ENCODE measurements around the gene CC2D1B. TPM values are rescaled to one million over a fixed set of nuclear protein-coding genes. Genes with fewer than 3 reads are reported as not detected.
A peak's percentile ranks its signal among the peaks of the same experiment; 100 is the strongest.

CC2D1B gene
- total RNA-seq, 4 donors from 2014 or later, result 19.5 to 30.3 (median 25.1) TPM

DNA sequence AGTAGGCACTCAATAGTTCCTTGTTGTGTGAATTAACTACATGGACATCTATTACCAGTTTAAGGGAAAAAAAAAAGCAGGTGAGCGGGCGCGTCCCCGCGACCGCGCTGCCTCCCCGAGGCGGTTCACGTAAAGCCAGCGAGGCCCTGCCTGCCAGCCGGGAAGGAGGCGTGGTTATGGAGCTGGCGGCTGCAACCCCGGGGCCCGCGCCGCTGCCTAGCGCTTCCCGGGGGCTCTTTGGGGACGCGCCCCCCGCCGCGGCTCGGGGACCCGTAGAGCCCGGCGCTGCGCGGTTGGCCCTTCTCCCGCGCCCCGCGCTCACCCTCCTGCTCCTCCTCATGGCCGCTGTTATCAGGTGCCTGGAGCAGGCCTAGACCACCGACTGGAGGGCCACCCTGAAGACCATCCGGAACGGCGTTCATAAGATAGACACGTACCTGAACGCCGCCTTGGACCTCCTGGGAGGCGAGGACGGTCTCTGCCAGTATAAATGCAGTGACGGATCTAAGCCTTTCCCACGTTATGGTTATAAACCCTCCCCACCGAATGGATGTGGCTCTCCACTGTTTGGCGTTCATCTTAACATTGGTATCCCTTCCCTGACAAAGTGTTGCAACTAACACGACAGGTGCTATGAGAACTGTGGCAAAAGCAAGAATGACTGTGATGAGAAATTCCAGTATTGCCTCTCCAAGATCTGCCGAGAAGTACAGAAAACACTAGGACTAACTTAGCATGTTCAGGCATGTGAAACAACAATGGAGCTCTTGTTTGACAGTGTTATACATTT, 2.6 kb upstream of the CC2D1B start:
- WGBS, result 15% methylated on average over 27 of the region's 51 CpGs
- H3K27ac ChIP-seq (replicated peaks in 1 of 4), result peak overlapping the region in 2 of 4 donors; percentile 9 to 53

DNA sequence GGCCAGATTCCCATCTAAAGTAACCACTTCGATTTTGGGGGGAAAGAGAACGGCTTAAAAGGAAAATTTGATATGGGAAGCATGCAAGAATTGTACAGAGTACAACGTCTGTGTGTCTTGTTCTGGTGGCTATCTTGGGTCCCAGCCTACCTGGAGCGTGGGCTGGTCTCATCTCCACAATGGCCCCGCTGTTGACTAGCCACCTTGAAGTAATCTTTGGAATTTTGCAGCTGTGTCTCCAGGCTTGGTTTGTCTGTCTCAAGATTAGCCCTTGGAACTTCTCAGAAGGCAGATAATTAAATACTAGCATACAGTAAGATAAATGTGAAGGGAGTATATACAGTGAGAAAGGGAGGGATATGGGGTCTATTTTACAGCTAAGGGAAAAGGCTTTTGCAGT, 1.3 kb upstream of the CC2D1B start:
- peaks cover 11 to 38% (median 26%) of the 10 kb centered on the region in 4 donors for H3K4me1 ChIP-seq
- intact Hi-C loops (cut with DNase I), result loop anchor here (2.0 kb wide), 1 partner anchor 38 kb away; the partner anchor contains the start of genes ORC1 and PRPF38A
- peaks cover 4 to 18% (median 10%) of the 10 kb centered on the region in 4 donors for H3K36me3 ChIP-seq
- DNase-seq (ENCODE audit: extremely low spot score), result no peak
- TF ChIP-seq POLR2AphosphoS5 (IDR thresholded peaks at IDR 0.05), result no peak
- TF ChIP-seq, protein P1, sequence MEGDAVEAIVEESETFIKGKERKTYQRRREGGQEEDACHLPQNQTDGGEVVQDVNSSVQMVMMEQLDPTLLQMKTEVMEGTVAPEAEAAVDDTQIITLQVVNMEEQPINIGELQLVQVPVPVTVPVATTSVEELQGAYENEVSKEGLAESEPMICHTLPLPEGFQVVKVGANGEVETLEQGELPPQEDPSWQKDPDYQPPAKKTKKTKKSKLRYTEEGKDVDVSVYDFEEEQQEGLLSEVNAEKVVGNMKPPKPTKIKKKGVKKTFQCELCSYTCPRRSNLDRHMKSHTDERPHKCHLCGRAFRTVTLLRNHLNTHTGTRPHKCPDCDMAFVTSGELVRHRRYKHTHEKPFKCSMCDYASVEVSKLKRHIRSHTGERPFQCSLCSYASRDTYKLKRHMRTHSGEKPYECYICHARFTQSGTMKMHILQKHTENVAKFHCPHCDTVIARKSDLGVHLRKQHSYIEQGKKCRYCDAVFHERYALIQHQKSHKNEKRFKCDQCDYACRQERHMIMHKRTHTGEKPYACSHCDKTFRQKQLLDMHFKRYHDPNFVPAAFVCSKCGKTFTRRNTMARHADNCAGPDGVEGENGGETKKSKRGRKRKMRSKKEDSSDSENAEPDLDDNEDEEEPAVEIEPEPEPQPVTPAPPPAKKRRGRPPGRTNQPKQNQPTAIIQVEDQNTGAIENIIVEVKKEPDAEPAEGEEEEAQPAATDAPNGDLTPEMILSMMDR (IDR thresholded peaks at IDR 0.05), result no peak
- no peak for TF ChIP-seq EP300 (IDR thresholded peaks at IDR 0.05)
- no peak for TF ChIP-seq POLR2A (IDR thresholded peaks at IDR 0.05; ENCODE audit: low read depth)
- no peaks in the 10 kb centered on the region for H3K27me3 ChIP-seq
- no peak overlapping the region for H3K27ac ChIP-seq (replicated peaks in 1 of 4)
- WGBS, result 93% methylated on average over 5 of the region's 5 CpGs
- H3K4me3 ChIP-seq, result no peak overlapping the region
- no peaks in the 10 kb centered on the region for H3K9me3 ChIP-seq

More for the DNA sequence above, 2.6 kb upstream of the CC2D1B start:
- TF ChIP-seq POLR2AphosphoS5 (IDR thresholded peaks at IDR 0.05) (no peak), EP300 (IDR thresholded peaks at IDR 0.05) (no peak), POLR2A (IDR thresholded peaks at IDR 0.05; ENCODE audit: low read depth) (no peak)
- TF ChIP-seq, protein P1 (IDR thresholded peaks at IDR 0.05), result peak in 1 of 3 experiments; percentile 22
- Histone ChIP-seq H3K27me3 (no peaks in the 10 kb centered on the region), H3K4me3 (peak overlapping the region; percentile 49 to 58 (median 53)), H3K9me3 (no peaks in the 10 kb centered on the region), H3K4me1 (peaks cover 11 to 38% (median 26%) of the 10 kb centered on the region in 4 donors), H3K36me3 (peaks cover 0 to 7% (median 3%) of the 10 kb centered on the region in 4 donors)
- DNase-seq (ENCODE audit: extremely low spot score), result no peak
- intact Hi-C loops (cut with DNase I), result no loop called here

DNA sequence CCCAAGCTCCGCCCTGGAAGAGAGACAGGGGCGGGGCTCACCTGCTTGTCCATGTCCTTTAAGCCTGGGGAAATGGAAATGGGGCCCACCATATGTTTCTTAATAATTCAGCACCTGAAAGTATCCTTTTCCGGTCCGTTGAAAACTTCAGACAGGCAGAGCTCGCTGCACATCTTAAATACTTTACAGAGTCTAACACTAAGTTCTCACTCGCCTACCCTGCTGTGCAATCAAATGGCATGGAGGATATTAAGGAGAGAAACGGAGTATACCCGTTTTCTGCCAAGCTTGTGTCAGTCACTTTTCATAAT, 467 bp upstream of the CC2D1B start:
- 21% methylated on average over 6 of the region's 8 CpGs for WGBS
- H3K27me3 ChIP-seq, result no peaks in the 10 kb centered on the region
- intact Hi-C loops (cut with DNase I), result loop anchor here (2.0 kb wide), 1 partner anchor 38 kb away; the partner anchor contains the start of genes ORC1 and PRPF38A
- H3K36me3 ChIP-seq, result peaks cover 8 to 26% (median 18%) of the 10 kb centered on the region in 4 donors
- peak overlapping the region; percentile 71 to 96 (median 85) for H3K4me3 ChIP-seq
- peaks cover 11 to 38% (median 26%) of the 10 kb centered on the region in 4 donors for H3K4me1 ChIP-seq
- DNase-seq (ENCODE audit: extremely low spot score), result no peak
- no peaks in the 10 kb centered on the region for H3K9me3 ChIP-seq
- peak overlapping the region; percentile 87 to 95 (median 93) for H3K27ac ChIP-seq (replicated peaks in 1 of 4)
- TF ChIP-seq EP300 (IDR thresholded peaks at IDR 0.05) (no peak), POLR2A (IDR thresholded peaks at IDR 0.05; ENCODE audit: low read depth) (no peak), POLR2AphosphoS5 (IDR thresholded peaks at IDR 0.05) (no peak)
- TF ChIP-seq, protein P1 (IDR thresholded peaks at IDR 0.05), result no peak

DNA sequence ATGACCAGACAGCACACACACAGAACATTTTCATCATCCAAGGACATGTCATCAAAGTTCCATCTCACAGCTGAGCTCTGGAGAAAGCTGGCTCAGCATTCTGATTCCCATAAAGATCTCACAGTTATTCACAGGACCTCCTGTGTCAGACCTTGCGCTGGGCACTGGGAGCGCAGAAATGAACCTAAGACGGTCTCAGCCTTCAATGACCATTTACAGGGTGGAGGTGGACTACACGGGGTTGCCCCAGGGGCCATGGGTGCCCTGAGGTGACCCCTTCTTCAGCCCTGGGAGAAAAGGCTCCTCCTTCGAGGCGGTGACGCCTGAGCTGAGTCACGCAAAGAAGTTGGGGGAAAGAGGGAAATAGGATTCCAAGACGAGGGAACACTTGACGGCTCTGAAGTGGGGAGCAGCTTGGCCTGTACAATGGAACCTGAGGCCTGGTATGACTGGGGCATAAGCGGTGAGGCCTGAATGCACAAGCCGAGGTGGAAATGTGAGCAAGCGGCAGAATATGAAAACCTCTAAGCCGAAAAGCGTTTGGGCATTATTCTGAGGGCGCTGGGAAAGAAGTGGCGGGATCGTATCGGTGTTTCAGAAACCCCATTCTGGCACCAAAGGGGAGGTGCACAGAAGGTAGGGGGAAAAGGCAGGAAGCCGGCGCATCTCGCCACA, 797 bp downstream of the CC2D1B start:
- WGBS, result 8% methylated on average over 19 of the region's 22 CpGs
- no peak for DNase-seq (ENCODE audit: extremely low spot score)
- H3K27me3 ChIP-seq, result no peaks in the 10 kb centered on the region
- intact Hi-C loops (cut with DNase I), result no loop called here
- peaks cover 19 to 39% (median 31%) of the 10 kb centered on the region in 4 donors for H3K36me3 ChIP-seq
- H3K4me3 ChIP-seq, result peak overlapping the region; percentile 71 to 96 (median 85)
- peak overlapping the region; percentile 87 to 95 (median 93) for H3K27ac ChIP-seq (replicated peaks in 1 of 4)
- H3K9me3 ChIP-seq, result no peaks in the 10 kb centered on the region
- TF ChIP-seq, protein P1 (IDR thresholded peaks at IDR 0.05), result no peak
- TF ChIP-seq POLR2AphosphoS5 (IDR thresholded peaks at IDR 0.05), result peak; percentile 59 to 63
- peaks cover 11 to 38% (median 26%) of the 10 kb centered on the region in 4 donors for H3K4me1 ChIP-seq

All from esophagus muscularis mucosa (tissue), 4 donors.